Endometrial microvascular endothelial cells (primary cell): ENCODE results near the gene XRCC1. TPM values are rescaled to one million over a fixed set of nuclear protein-coding genes. Genes with fewer than 3 reads are reported as not detected.
"Not testable (repeated sequence)": the region's sequence is repeated elsewhere in the genome, so short reads cannot be mapped to it uniquely, and the experiment has no call there.

Experiments
- in situ Hi-C: cut with HindIII; loops from 2 replicates; pipeline ENCODE4 v1.10.0; 2017; ENCODE audit warnings: low sequenced_read_pairs, low pct_unique_long_range_greater_than_20kb; ENCODE audit errors: inconsistent ontology term
- total RNA-seq: library from RNA; depleted of rRNA; stranded (reverse); fragments of >200 nt; gene quantifications from one replicate; pipeline ENCODE4 v1.2.3, GENCODE V29; 2015; ENCODE audit errors: inconsistent ontology term

Gene XRCC1
- total RNA-seq, 1 donor from 2014 or later: 51.9 TPM

- in situ Hi-C loops: no loop called here
These were observed 21.7 kb downstream of the XRCC1 start for GRCh38 chr19:43553656-43554055.

GRCh38 chr19:43552616-43553015 is 22.7 kb downstream of the XRCC1 start:
- in situ Hi-C loops: no loop called here

GRCh38 chr19:43552198-43552450 is 23.2 kb downstream of the XRCC1 start:
- in situ Hi-C loops: no loop called here

DNA sequence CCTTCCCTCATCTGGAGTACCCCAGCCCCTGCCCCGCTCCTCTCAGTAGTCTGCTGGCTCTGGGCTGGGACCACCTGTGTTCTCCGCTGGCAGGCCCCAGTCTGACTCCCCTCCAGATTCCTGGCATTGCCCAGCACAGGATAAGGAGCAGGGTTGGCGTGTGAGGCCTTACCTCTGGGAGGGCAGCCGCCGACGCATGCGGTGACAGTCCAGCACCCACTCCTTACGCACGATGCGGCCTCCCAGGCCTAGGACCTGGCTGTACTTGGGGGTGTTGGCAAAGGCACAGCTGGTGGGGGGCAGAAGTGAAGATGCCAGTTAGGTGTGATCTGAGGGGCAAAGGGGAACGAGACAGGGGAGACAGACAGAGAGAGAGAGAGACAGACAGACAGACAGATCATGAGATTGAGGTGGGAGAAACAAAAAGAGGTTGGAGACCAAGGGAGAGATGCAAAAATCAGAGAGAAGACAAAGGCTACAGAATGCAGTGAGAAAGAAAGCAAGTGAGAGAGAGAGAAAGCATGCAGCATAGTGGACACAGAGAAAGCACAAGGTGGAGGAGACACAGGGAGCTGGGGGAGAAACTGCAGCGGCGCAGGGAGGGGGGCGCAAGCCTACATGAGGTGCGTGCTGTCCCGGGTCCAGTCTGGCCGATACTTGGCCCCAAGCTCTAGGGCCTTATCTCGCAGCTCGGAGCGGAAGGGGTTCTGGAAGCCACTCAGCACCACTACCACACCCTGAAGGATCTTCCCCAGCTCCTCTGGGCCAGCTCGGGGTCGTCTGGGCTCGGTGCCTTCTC is 23.7 kb downstream of the XRCC1 start:
- in situ Hi-C loops: no loop called here

DNA sequence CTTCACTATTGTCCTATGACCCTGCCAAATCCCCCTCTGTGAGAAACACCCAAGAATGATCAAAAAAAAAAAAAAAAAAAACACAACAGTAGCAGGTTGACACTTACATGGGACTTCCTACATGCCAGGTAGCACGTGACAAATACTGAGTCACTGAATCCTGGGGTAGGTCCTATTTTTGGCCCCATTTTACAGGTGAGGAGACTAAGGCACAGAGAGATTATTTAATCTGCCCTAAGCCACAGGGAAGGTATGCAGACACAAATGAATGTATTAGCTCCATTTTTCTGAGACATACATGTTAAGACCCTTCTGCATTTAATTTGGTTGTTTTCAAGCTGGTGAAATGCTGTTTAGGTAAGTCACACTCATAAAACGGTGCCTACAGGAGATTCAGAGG is 26.6 kb downstream of the XRCC1 start:
- in situ Hi-C loops: no loop called here

DNA sequence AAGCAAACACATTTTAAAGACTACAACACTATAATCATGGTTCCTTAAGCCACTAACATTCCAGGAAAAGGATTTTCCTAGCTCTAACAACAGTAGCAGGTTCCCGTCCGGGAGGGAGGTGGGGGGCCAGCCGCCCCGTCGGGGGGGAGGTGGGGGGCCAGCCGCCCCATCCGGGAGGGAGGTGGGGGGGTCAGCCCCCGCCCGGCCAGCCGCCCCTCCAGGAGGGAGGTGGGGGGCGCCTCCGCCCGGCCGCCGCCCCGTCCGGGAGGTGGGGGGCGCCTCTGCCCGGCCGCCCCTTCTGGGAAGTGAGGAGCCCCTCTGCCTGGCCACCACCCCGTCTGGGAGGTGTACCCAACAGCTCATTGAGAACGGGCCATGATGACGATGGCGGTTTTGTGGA is 27.4 kb downstream of the XRCC1 start:
- in situ Hi-C loops: not testable (repeated sequence)

DNA sequence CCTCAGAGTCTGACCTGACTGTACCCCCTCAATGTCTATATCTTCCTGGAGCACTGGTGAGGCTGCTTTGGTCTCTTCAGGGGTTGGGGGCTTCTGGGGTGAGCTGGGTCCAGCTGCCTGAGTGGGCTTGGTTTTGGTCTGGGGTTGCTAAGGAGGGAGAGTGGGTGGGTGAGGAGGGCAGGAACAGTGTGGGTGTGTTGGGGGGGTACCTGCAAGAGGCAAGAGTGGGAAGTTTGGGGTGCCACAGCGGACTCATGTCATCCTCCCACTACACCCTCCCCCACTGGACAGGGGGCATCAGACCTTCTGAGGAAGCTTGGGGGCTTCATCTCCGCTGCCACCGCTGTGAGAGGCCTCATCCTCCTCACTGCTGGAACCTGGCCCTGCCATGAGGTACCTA is 28.7 kb downstream of the XRCC1 start:
- in situ Hi-C loops: no loop called here

- in situ Hi-C loops: no loop called here
These were observed 29.3 kb downstream of the XRCC1 start for GRCh38 chr19:43545981-43546380.

GRCh38 chr19:43545276-43545675 is 30.1 kb downstream of the XRCC1 start:
- in situ Hi-C loops: no loop called here

GRCh38 chr19:43544077-43544476 is 31.2 kb downstream of the XRCC1 start:
- in situ Hi-C loops: no loop called here

DNA sequence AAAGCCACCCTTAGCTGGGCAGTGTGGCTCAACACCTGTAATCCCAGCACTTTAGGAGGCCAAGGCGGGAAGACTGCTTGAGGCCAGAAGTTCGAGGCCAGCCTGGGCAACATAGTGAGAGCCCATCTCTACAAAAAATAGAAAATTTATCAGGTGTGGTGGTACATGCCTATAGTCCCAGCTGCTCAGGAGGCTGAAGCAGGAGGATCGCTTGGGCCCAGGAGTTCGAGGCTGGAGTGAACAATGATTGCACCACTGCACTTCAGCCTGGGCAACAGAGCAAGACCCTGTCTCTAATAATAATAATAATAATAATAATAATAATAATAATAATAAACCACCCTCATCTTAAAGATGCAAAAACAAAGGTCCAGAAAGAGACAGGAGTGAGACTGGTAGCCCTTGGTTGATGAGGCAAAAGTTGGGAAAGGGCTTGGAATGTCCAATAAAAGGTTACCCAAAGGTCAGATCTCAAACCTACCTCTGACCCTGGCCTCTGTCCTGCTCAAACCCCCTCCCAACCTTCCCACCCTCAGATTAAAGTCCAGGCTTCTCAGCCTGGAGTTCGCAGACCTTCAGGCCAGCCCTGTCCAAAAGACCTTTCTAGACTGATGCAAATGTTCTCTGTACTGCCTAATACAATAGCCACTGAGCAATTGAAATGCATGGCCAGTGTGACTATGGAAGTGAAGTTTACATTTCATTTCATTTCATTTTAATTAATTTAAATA is 33.2 kb downstream of the XRCC1 start:
- in situ Hi-C loops: no loop called here

DNA sequence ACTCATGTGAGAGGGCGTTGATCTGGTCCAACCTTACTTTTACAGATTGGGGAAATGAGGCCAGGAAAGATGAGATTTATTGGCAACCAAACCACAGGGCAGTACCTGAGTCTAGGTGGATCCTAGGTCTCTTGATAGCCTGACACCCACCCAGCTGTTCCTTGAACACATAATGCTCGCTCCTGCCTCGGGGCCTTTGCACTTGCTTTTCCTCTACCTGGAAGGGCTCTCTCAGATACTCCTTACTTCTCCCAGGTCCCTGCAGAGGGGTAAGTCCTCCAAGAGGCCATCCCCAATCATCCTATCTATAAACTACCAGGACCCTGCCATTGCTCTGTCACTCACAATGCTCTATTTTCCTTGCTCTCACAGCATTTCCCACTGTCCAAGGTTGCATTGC is 34.9 kb downstream of the XRCC1 start:
- in situ Hi-C loops: no loop called here

DNA sequence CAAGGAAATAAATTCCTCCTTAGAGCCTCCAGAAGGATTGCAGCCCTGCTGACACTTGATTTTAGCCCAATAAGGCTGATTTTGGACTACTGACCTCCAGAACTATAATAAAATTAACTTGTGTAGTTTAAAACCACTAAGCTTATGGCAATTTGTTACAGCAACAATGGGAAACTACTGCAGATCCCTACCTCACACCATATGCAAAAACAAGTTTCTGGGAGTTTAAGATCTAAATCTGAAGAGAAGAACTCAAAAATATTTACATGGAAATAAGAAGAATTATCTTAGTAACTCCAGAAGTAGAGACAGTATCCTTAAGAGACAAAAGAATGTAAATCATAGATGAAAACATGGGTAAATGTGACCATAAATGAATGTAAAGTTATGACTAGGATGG is 36.4 kb downstream of the XRCC1 start:
- in situ Hi-C loops: no loop called here

DNA sequence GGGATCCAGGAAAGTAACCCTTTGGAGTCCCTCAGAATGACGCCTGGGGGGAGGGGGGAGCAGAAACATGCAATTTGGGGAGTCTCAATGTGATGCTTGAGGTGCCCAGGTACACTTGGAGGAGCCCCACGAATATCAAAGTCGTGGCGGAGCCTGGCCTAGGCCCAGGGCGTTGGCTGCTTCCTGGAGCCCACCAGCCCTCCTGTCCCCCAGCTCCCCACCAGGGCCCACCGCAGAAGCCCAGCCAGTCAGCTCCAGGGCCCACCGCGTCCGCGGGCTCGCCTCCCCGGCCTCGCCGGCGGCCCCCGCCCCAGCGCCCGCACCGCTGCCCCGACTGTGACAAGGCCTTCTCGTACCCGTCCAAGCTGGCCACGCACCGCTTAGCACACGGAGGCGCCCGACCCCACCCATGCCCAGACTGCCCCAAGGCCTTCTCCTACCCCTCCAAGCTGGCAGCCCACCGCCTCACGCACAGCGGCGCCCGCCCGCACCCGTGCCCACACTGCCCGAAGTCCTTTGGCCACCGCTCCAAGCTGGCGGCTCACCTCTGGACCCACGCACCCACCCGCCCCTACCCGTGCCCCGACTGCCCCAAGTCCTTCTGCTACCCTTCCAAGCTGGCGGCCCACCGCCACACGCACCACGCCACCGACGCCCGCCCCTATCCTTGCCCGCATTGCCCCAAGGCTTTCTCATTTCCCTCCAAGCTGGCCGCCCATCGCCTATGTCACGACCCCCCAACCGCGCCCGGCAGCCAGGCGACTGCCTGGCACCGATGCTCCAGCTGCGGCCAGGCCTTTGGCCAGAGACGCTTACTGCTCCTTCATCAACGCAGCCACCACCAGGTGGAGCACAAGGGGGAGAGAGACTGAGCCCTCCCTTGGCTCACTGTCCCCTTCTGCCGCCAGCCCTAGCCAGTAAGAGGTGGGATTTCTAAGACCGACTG is 40.2 kb downstream of the XRCC1 start:
- in situ Hi-C loops: no loop called here

GRCh38 chr19:43534305-43534815 is 41.0 kb downstream of the XRCC1 start:
- in situ Hi-C loops: no loop called here

DNA sequence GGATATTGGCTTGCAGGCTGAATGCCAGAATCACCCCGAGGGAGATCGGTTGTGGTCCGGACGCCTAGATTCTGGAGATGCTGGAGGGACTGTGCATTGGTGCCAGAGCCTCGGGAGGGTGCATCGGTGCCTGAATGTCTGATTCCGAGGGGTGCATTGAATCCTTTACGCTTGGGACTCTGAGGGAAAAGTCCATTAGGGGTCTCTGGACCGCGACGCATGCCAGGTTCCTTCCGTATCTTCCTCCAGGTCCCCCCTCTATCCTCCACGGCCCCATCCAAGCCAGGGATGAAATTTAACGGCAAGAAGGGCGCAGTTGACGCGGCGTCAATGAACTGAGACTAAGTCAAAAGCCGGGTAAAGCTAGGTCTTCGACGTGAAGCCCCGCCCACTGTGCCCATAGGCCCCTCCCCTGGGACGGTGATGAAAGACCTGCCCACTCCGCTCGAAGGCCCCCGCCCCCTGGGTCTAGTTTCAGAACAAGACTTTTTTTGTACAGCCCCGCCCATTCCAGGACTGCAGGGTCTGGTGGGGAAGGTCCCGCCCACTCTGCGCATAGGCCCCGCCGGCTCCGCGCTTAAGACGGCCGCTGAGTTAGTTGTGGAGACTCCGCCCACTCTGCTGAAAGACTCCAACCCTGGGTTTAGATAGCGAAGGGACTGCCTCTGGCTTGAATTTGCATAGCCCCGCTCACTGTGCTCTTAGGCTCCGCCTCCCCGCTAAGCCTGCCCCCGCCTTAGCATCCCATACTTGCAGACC is 41.6 kb downstream of the XRCC1 start:
- in situ Hi-C loops: no loop called here

- in situ Hi-C loops: no loop called here
These were observed 42.3 kb downstream of the XRCC1 start, which contains the start of gene ZNF575 for GRCh38 chr19:43532962-43533545. TSS of gene ZNF575 (plus strand) at chr19:43533188. CDS start at chr19:43534423, 1,235 bp downstream.

DNA sequence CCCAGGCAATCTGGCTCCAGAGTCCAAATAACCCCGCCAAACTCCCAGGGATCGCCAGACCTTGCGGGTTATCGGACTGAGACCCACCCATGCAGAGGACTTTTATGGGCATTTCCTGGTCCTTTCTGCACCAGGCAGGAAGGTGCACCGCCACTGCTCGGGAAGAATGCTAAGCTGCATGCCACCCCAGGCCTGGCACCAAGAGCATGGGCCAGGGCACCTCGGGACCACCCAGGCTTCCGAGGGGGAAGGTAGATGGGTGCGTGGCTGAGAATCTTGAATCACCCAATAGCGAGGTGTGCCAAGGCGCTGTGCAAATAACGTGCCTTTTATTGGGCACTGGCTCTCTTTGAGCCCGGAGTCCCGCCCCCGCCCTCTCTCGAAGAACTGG is 42.8 kb downstream of the XRCC1 start:
- in situ Hi-C loops: no loop called here
